Endometrial microvascular endothelial cells (primary cell): Measurements from ENCODE around the gene UGDH. TPM values are rescaled to one million over a fixed set of nuclear protein-coding genes. Genes with fewer than 3 reads are reported as not detected.
"Not testable (repeated sequence)": the region's sequence is repeated elsewhere in the genome, so short reads cannot be mapped to it uniquely, and the experiment has no call there.

Experiments used
- in situ Hi-C: cut with HindIII; loops from 2 replicates; pipeline ENCODE4 v1.10.0; 2017; ENCODE audit warnings: low sequenced_read_pairs, low pct_unique_long_range_greater_than_20kb; ENCODE audit errors: inconsistent ontology term
- total RNA-seq: library from RNA; depleted of rRNA; stranded (reverse); fragments of >200 nt; gene quantifications from one replicate; pipeline ENCODE4 v1.2.3, GENCODE V29; 2015; ENCODE audit errors: inconsistent ontology term

UGDH gene
- total RNA-seq, 1 donor from 2014 or later: 56.5 TPM

DNA sequence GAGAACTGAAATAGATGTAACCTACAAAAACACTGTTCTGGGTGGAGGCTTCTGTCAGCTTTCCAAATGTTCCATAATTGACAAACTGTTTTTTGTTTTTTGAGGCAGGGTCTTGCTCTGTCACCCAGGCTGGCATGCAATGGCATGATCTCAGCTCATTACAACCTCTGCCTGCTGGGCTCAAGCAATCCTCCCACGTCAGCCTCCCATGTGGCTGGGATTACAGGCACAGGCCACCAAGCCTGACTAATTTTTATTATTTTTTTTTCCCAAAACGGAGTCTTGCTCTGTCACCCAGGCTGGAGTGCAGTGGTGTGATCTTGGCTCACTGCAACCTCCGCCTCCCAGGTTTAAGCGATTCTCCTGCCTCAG is 24.6 kb downstream of the UGDH start:
- in situ Hi-C loops: not testable (repeated sequence)

DNA sequence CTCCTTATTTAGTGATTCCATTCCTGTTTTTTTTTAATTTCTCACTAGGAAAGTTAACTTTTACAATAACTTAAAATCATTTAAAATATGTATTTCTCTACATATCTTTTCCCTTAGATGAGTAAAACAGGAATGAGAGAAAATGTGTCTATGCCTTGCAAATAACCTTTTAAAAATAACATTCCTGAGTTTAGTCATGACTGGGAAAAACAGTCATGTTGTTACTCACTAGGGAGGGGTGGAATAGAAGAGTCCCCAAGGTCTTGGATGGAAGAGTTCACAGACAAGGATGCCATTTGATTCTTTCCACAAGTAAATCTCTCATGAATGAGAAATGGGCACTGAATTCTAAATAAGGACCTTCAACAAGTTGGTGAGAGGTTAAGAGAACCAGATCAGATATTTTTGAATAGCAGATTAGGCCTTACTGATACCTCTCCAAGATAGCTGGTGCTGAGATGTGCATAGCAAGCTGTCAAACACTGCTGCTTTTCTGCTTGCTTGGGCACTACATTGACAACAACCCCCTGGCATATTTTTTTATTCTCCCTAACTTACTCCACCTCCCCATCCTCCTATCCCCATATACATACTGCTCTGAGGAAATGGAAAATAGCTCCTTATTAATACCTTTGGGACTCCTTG is 25.1 kb downstream of the UGDH start:
- in situ Hi-C loops: no loop called here

DNA sequence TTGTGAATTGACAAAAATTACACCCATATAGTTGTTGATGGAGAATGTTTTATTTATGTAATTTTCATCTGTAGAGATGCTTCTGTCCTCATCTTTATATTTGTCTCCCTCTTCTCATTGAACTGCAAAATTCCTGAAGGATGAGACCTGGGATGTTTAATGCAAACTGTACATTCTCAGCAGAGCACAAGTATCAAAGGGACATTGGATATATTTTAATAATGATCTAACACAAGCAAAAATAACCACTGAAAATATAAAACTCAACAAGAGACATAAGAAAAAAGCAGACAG is 28.6 kb downstream of the UGDH start:
- in situ Hi-C loops: no loop called here

DNA sequence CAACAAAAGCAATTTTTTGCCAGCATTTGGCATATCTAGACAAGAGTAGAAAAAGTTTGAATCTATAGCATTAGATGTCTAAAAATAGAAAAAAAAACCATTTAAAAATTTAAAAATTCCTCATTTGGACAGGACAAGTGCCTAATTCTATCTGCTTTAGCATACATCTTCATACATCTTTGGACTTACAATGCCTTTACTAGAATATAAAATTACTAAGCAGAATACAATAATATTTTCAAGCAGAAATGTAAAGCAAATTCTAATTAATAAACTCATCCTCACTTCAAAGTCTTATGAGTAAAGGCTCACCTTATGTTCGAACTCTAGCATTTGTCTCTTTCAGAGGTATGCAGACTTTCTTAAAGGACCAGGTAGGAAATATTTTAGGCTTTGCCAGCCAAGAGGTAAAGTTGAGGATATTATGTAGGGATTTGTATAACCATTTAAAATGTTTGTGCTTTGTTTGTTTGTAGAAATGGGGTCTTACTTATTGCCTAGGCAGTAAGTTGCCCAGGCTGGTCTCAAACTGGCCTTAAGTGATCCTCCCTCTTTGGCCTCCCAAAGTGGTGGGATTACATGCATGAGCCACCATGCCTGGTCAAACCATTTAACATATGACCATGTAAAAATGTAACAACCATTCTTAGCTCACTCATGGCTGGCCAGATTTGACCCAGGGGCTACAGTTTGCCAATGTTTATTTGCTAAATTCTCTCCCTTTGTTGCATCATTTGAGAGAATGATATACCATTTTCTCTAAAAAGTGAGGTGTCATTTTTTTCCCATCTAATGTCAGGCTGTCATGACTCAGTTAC is 29.1 kb downstream of the UGDH start:
- in situ Hi-C loops: no loop called here

DNA sequence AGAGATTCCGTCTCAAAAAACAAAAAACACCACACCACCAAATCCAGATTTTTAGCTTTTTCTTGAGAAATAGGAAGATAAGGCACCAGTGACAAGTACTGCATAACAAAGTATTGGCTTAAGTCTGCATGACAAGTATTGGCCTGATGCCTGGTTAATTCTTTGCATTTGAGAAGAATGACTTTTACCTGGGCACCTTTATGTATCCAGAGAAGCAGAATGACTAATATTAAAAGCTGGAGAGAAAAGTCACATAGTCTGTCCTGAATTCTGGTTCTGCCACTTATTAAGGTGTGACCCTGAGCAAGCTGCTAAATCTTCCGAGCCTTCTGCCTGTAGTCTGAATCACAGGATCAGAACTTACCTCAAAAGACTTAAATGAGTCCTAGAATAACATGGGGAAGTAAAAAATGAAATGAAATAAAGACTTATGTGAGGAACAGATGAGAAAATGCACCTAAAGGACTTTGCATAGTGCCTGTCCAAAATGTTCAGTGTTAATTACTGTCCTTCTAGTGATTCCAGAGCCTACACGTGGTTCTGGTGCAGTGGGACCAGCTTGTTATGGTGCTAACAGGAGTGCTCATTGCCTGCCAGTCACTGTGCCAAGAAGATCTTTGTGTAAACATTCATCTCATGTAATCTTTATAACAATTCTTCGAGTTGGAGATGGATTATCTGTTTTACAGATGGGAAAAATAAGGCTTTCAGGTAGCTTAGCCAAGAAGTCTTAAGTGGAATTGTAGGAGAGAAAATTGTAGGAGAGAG is 31.6 kb downstream of the UGDH start:
- in situ Hi-C loops: no loop called here

DNA sequence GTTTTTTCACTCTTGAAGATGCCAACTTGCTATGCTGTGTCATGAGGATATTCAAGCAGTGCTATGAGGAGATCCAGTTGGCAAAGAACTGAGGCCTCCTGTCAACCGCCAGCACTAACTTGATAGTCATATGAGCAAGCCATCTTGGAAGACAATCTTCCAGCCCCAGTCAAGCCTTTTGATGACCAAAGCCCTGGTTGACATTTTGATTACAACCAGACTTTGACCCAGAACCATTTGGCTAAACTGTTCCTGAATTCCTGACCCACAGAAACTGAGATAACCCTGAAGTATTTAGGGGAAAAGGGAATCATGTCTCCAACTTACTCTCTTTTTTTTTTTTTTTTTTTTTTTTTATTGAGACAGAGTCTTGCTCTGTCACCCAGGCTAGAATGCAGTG is 32.9 kb downstream of the UGDH start:
- in situ Hi-C loops: no loop called here

DNA sequence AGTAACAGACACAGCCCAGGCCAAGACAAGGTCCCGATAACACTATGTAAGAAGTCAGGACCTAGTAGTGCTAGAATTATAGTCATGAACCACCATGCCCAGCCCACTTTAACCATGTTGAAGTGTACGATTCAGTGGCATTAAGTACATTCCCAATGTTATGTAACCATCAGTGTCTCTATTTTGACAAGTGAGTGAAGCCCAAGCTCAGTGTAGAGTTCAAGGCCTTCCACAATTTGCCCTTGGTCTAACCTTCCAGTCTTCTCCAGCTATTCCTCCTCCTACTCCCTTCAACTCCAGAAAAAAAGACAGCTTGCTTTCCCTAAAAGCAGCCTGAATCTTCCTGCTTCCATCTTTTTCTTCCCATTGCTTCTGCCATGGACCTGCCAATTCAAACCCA is 36.9 kb downstream of the UGDH start:
- in situ Hi-C loops: no loop called here

DNA sequence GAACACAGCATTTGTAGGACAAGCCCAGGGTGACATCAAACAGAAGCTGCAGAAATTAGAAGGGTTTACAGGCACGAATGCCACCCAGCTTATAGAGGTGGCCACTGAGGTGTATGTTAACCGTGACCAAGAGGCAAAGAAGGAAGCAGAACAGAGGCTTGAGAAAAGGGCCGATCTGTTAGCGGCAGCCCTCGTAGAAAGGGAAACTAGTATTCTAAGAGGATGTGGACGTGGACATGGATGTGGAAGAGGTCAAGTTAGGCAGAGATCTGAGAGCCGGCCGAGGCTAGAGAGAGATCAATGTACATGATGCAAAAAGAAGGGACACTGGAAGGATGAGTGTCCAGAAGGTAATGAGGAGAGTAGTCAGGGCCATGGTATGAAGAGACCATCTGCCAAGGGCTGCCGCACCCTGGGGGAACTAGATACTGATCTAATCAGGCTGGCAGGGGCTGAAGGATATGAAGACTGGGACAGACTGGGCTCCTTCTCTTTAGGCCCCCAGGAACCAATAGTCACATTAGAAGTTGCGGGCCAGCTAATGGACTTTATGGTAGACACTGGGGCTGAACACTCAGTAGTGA is 40.9 kb downstream of the UGDH start:
- in situ Hi-C loops: no loop called here

DNA sequence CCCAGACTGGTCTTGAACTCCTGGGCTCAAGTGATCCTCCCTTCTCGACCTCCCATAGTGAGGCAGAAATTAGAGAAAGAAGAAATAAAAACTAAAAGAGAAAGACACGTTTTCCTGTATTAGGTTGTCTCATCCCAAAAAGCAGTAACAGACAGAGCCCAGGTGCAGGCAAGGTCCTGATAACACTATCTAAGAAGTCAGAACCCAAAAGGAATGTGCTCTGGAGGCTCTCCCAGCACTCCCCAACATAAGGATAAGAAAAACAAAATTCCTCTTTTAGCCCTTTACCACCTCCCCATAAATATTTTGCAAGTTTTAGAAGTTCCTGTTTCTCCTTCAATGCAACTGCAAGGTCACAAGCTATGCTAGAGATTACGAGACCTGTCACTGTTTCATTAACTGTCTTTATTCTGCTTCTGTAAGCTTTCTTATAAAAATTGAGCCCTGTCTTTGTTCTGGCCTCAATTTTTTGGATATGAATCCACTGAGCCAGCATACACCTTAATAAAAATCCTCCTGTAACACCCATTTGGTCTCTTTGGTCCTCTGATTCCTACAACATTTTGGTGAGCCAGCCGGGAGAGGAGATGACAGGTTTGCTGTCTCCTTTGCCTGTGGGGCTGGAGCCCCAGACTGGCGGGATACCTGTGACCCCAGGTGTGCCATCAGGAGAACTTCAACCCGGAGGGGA is 42.5 kb downstream of the UGDH start:
- in situ Hi-C loops: no loop called here

DNA sequence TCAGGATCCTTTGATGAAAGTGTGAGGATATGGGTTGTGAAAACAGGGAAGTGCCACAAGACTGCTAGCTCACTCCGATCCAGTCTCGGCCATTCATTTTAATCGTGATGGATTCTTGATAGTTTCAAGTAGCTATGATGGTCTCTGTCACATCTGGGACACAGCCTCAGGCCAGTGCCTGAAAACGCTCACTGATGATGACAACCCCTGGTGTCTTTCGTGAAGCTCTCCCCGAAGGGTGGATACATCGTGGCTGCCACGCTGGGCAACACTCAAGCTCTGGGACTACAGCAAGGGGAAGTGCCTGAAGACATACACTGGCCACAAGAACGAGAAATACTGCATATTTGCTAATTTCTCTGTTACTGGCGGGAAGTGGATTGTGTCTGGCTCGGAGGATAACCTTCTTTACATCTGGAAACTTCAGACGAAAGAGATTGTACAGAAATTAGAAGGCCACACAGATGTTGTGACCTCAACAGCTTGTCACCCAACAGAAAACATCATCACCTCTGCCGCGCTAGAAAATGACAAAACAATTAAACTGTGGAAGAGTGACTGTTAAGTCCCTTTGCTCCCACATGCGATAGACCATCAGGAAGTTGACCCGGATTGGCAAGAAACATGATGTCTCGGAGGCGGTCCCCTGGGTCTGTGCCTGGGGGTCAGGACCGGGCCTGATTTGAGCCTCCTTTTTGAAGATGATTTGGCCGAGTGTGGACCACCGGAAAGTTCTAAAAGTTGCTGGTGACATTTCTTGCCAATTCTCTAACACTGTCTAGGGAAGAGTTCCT is 46.1 kb downstream of the UGDH start:
- in situ Hi-C loops: no loop called here

DNA sequence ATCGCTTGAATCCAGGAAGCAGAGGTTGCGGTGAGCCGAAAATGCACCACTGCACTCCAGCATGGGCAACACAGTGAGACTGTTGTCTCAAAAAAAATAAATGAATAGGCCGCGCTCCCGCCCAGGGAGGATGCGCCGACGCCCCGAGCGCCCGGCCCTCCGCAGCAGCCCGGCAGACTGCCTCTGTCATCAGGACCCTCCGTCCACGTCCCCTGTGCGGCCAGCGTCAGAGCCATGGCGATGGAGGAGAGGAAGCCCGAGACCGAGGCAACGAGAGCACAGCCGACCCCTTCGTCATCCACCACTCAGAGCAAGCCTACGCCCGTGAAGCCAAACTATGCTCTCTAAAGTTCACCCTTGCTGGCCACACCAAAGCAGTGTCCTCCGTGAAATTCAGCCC is 47.0 kb downstream of the UGDH start:
- in situ Hi-C loops: no loop called here

DNA sequence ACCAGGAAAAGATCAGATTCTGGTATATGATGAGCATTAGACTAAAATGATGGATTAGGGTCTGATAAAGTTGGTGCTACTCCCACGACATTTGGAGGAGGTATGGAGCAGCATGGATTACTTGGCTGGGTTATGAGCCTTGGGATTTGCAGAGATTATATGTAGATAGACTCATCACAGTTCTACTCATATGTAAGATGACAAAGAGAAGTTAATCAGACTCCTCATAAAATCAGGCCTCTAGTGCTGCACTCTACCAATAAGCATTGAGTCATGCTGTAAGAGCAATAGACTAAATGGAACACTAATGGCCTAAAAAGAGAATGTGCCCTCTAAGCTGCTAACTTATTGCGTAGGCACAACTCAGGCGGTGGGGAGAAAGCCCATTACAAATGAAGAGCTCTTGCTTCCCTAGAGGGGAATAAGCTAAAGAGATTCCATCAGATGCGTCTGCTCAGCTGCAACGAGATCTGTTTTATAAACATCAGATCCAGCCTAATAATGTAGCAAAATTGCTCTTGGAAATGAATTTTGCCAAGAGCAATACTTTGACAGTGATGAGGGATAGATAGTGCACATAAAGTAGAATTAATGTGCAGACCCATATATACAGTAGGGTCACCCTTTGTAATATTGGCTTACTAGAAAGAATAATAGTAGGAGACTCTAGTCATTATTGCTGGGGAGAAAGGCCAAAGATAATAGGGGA is 50.9 kb downstream of the UGDH start:
- in situ Hi-C loops: no loop called here

DNA sequence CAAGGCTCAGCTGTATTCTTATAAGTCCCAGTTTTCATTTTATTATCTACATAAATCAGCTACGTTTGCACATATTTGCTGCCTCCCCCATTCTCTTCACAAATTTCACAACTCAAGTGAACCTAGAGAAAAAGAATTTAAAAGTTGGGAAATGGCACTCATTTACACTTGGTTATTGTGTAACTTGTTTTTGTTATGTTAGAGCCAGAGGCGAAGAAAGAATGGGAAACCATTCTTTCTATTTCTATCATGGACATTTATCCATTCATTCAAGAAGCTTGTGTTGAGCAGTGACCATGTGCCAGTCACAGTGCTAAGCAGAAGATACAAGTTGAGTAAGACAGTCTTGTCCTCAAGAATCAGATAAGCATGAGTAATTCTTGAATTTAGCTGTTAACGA is 54.8 kb downstream of the UGDH start:
- in situ Hi-C loops: no loop called here

DNA sequence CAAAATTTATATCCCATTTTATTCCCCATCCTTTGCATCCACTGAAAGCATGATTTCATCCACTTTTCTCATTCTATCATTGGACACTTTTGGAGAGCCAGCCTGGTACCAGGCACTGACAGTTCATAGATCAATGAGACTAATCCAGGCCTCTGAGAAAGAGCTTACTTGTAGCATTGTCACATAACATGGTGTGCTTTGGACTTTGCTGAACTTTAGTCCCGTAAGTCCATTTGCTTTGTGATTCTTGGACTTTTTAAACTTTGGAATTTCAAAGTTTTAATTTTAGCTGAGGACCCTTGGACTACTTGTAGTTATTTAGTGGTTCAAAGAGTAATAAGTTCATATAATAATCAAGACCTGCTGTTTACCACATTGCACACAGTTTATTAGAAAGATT is 56.8 kb downstream of the UGDH start:
- in situ Hi-C loops: no loop called here

DNA sequence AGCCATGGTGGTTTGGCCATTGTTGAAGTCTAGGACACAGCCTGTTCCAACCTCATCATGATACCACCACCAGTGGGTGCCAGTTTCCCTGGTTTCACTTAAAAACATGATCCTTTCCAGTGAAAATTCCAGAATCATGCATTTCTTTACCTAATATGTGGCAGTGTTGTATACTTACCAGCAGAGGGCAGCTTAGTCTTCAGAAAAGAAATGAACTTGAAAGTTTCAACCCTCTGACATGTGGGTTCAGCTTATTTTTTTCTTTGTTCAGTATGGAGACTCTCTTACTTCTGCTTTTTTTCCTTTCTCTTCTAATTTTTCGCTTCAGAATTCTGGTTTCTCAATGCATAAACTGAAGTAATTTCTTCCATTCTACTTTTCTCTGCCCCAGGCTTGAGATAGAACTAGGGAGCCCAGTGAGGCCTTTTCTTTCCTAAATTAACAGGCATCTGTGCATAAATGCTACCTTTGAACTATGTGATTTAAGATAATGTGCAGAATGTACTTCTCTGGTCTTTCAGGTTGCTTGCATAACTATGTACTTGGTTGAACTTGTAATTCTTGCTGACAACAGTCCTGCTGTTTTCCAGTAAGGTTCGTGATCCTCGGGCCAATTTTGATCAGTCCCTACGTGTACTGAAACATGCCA is 57.7 kb downstream of the UGDH start:
- in situ Hi-C loops: no loop called here

DNA sequence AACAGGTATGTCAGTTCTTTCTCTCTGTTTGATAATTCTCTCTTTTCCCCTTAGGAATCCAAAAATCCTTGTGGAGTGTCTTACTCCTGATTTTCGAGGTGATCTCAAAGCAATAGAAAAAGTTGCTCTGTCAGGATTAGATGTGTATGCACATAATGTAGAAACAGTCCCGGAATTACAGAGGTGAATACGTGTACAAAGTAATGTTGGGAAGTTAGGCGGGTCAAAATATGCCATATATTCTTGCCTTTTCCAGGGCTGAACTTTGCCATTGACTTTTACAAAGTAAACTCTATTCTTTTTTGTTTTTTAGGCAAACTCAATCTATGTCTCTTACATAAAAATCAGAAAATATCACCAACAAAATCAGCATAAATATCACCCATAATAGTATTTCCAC is 59.8 kb downstream of the UGDH start:
- in situ Hi-C loops: no loop called here

DNA sequence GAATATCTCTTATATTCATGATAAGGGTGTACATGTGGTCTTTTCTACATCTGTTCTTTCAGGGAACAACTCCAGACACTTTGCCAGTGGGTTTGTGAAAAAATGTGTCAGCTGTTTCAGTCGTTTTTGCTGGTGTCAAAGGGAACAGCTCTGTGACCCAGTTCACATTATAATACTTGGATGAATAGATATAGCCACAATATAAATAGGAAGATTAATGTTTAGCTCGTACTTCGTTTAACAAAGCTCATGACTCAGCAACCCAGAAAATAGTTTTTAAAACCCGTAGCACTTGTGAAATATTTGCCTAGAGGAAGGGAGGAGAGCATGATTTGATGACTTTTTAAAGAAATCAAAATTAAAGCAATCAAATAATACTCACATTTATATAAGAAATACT is 60.5 kb downstream of the UGDH start:
- in situ Hi-C loops: no loop called here
